ENCODE data around the gene CHRNB4. TPM values are rescaled to one million over a fixed set of nuclear protein-coding genes. Genes with fewer than 3 reads are reported as not detected.

CHRNB4 gene
- total RNA-seq, 1 donor from 2014 or later = not detected

GRCh38 chr15:78629031-78629715 lies 11.8 kb downstream of the CHRNB4 start:
- intact Hi-C loops (cut with micrococcal nuclease) = no loop called here
- Histone ChIP-seq H3K9me3 (replicated peaks) (peaks cover 15% of the 10 kb centered on the region), H3K36me3 (no peaks in the 10 kb centered on the region), H3K27me3 (ENCODE audit: low read depth) (peaks cover 50% of the 10 kb centered on the region), H3K4me3 (no peak overlapping the region), H3K27ac (replicated peaks) (no peak overlapping the region), H3K4me1 (no peaks in the 10 kb centered on the region)
- no peak for DNase-seq
- no peak for TF ChIP-seq CTCF (IDR thresholded peaks at IDR 0.05; ENCODE audit: borderline replicate concordance)

GRCh38 chr15:78628227-78628626 lies 12.8 kb downstream of the CHRNB4 start:
- intact Hi-C loops (cut with micrococcal nuclease) = no loop called here
- H3K36me3 ChIP-seq = no peaks in the 10 kb centered on the region
- no peak overlapping the region for H3K27ac ChIP-seq (replicated peaks)
- H3K4me3 ChIP-seq = no peak overlapping the region
- TF ChIP-seq CTCF (IDR thresholded peaks at IDR 0.05; ENCODE audit: borderline replicate concordance) = no peak
- H3K9me3 ChIP-seq (replicated peaks) = peaks cover 7% of the 10 kb centered on the region
- peaks cover 60% of the 10 kb centered on the region for H3K27me3 ChIP-seq (ENCODE audit: low read depth)
- no peak for DNase-seq
- H3K4me1 ChIP-seq = no peaks in the 10 kb centered on the region

- Histone ChIP-seq H3K9me3 (replicated peaks) (no peaks in the 10 kb centered on the region), H3K4me1 (no peaks in the 10 kb centered on the region), H3K36me3 (no peaks in the 10 kb centered on the region), H3K27me3 (ENCODE audit: low read depth) (peaks cover 69% of the 10 kb centered on the region), H3K27ac (replicated peaks) (no peak overlapping the region), H3K4me3 (no peak overlapping the region)
- intact Hi-C loops (cut with micrococcal nuclease) = no loop called here
- no peak for TF ChIP-seq CTCF (IDR thresholded peaks at IDR 0.05; ENCODE audit: borderline replicate concordance)
- no peak for DNase-seq
These were observed 13.7 kb downstream of the CHRNB4 start for GRCh38 chr15:78627348-78627747.

- DNase-seq = no peak
- no peak for TF ChIP-seq CTCF (IDR thresholded peaks at IDR 0.05; ENCODE audit: borderline replicate concordance)
- no peak overlapping the region for H3K27ac ChIP-seq (replicated peaks)
- H3K4me3 ChIP-seq = no peak overlapping the region
- no peaks in the 10 kb centered on the region for H3K9me3 ChIP-seq (replicated peaks)
- peaks cover 77% of the 10 kb centered on the region for H3K27me3 ChIP-seq (ENCODE audit: low read depth)
- intact Hi-C loops (cut with micrococcal nuclease) = no loop called here
- no peaks in the 10 kb centered on the region for H3K36me3 ChIP-seq
- H3K4me1 ChIP-seq = no peaks in the 10 kb centered on the region
These were observed 14.5 kb downstream of the CHRNB4 start for GRCh38 chr15:78626381-78626995.

GRCh38 chr15:78625606-78626280 lies 15.3 kb downstream of the CHRNB4 start:
- Histone ChIP-seq H3K27ac (replicated peaks) (no peak overlapping the region), H3K9me3 (replicated peaks) (no peaks in the 10 kb centered on the region), H3K4me3 (no peak overlapping the region), H3K27me3 (ENCODE audit: low read depth) (peaks cover 85% of the 10 kb centered on the region), H3K4me1 (peaks cover 4% of the 10 kb centered on the region), H3K36me3 (no peaks in the 10 kb centered on the region)
- no peak for DNase-seq
- intact Hi-C loops (cut with micrococcal nuclease) = no loop called here
- TF ChIP-seq CTCF (IDR thresholded peaks at IDR 0.05; ENCODE audit: borderline replicate concordance) = no peak
